SU-DHL-6 (cell line): ENCODE results near the gene NEK11.

Experiments used
- H2AFZ ChIP-seq: fragments of 200-600 bp; sonication (generic); 2 replicates; pipeline ENCODE4 v1.6.1; 2014; ENCODE audit warnings: low read depth, mild to moderate bottlenecking, moderate library complexity, mixed read lengths, antibody characterized with exemption, low read length; ENCODE audit not compliant: severe bottlenecking
- H3F3A ChIP-seq: fragments of 200-600 bp; shearing (Covaris generic); 2 replicates; pipeline ENCODE4 v1.6.0; 2016; ENCODE audit warnings: antibody characterized with exemption, mild to moderate bottlenecking; ENCODE audit not compliant: insufficient read depth
- H3K27ac ChIP-seq: fragments of 200-600 bp; sonication (generic); 2 replicates; pipeline ENCODE4 v1.5.1; 2016; ENCODE audit warnings: low read depth, mild to moderate bottlenecking, low read length, moderate library complexity, mixed read lengths
- H3K27me3 ChIP-seq: fragments of 200-600 bp; sonication (generic), shearing (Covaris generic); 2 replicates; pipeline ENCODE4 v1.6.0; 2014; ENCODE audit warnings: mild to moderate bottlenecking, low read length
- H3K36me3 ChIP-seq: fragments of 200-600 bp; sonication (generic); 2 replicates; pipeline ENCODE4 v1.6.1; 2014; ENCODE audit warnings: mild to moderate bottlenecking, low read length, mixed read lengths
- H3K4me2 ChIP-seq: fragments of 300-600, 200-600 bp; shearing (Covaris generic), sonication (generic); 2 replicates; pipeline ENCODE4 v1.6.0; 2014; ENCODE audit warnings: low read length, low read depth, mild to moderate bottlenecking; ENCODE audit not compliant: poor library complexity, severe bottlenecking
- H3K4me3 ChIP-seq: fragments of 200-600 bp; sonication (generic); 2 replicates; pipeline ENCODE4 v1.5.1; 2014; ENCODE audit warnings: antibody characterized with exemption, low read length, mild to moderate bottlenecking, mixed read lengths; ENCODE audit not compliant: insufficient read depth, poor library complexity, severe bottlenecking
- H3K79me2 ChIP-seq: fragments of 200-600 bp; sonication (generic); 2 replicates; pipeline ENCODE4 v1.6.1; 2014; ENCODE audit warnings: mild to moderate bottlenecking, low read length, moderate library complexity; ENCODE audit not compliant: insufficient read depth
- H3K9ac ChIP-seq: fragments of 200-600 bp; sonication (generic); 2 replicates; pipeline ENCODE4 v1.7.0; 2014; ENCODE audit warnings: mild to moderate bottlenecking, low read length
- H3K9me2 ChIP-seq: fragments of 200-600 bp; sonication (generic); replicated peaks from 2 replicates; pipeline ENCODE4 v1.6.1; 2014; ENCODE audit warnings: low read length; ENCODE audit not compliant: insufficient read depth
- H3K9me3 ChIP-seq: fragments of 200-600 bp; sonication (generic); 2 replicates; pipeline ENCODE4 v1.6.1; 2014; ENCODE audit warnings: low read length, mixed read lengths; ENCODE audit not compliant: insufficient read depth
- H4K20me1 ChIP-seq: fragments of 200-600 bp; sonication (generic); 2 replicates; pipeline ENCODE4 v1.6.1; 2014; ENCODE audit warnings: low read depth, mild to moderate bottlenecking, antibody characterized with exemption, low read length, moderate library complexity, mixed read lengths
- EZH2phosphoT487 ChIP-seq: fragments of 200-600 bp; sonication (generic), shearing (Covaris generic); conservative IDR thresholded peaks from 2 replicates; pipeline ENCODE4 v1.6.1; 2018; ENCODE audit warnings: mild to moderate bottlenecking, antibody characterized with exemption, low read length, moderate library complexity, mixed read lengths
- TF ChIP-seq, protein P1 (sequence below): fragments of 200-600 bp; sonication (generic); IDR thresholded peaks from one replicate; pipeline ENCODE4 v1.5.1; 2017; ENCODE audit warnings: antibody characterized with exemption, mild to moderate bottlenecking, low read length, moderate library complexity; ENCODE audit not compliant: insufficient read depth, poor library complexity, severe bottlenecking

The NEK11 gene

DNA sequence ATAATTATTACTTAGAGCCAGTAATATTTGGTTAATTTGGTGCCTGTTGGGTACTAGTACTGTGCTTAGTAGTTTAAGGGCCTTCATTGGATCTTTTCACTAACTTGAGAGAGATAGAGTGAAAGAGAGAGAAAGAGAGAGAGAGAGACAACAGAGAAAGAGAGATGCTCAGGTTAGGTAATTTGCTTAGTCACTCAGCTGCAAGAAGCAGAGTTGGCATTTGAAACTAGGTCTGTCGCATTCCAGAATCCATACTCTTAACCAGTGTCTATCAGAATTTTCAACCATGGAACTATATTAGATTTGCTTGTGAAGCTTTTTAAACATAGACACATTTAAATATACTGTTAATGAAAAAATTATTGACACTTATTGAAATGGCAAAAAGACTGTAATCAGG lies 323.8 kb downstream of the NEK11 start:
- TF ChIP-seq EZH2phosphoT487, result no peak
- TF ChIP-seq, protein P1, sequence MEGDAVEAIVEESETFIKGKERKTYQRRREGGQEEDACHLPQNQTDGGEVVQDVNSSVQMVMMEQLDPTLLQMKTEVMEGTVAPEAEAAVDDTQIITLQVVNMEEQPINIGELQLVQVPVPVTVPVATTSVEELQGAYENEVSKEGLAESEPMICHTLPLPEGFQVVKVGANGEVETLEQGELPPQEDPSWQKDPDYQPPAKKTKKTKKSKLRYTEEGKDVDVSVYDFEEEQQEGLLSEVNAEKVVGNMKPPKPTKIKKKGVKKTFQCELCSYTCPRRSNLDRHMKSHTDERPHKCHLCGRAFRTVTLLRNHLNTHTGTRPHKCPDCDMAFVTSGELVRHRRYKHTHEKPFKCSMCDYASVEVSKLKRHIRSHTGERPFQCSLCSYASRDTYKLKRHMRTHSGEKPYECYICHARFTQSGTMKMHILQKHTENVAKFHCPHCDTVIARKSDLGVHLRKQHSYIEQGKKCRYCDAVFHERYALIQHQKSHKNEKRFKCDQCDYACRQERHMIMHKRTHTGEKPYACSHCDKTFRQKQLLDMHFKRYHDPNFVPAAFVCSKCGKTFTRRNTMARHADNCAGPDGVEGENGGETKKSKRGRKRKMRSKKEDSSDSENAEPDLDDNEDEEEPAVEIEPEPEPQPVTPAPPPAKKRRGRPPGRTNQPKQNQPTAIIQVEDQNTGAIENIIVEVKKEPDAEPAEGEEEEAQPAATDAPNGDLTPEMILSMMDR, result no peak
- H3K4me3 ChIP-seq, result no peak overlapping the region
- H3K4me2 ChIP-seq, result no peak overlapping the region

DNA sequence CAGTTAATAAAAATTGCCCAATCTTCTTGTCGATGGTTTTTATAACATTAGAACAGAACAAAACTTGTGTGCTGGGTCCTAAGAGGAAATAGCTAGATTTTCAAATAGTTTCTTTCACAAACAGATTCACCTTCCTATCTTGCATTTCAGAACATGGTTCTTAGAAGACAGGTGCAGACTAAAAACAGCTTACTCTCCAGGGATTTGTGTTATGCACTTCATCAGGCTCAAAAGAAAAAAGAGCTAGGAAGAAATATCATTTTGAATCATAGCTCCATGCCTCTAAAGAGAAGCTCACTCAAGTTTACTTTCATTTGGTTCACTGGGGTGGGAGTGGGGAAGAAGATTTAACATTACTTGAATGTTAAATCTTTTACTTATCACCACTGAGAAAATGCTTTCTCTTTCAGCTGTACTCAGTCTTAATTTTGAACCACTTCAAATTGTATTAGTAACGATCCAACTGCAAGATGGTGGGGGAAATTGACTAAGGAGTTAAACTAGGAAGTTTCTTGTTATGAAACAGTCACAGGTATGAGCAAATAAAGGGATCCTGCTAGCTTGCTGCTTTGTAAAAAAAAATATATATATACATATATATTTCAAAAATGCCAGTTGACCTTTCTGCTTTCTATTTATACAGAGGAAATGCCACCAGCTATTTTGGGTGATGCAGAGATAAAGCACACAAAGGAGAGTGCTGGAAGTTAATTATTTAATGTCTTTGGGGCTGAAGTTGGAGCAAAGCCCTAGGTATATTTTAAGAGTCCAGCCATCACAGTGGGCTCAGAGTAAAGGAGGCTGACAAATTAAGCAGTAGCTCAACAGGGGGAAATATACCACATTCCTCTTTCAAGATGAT lies 326.6 kb downstream of the NEK11 start:
- Histone ChIP-seq H2AFZ (no peak overlapping the region), H3K79me2 (no peaks in the 10 kb centered on the region), H3F3A (no peaks in the 10 kb centered on the region), H3K27me3 (no peaks in the 10 kb centered on the region), H3K4me2 (no peak overlapping the region), H4K20me1 (no peaks in the 10 kb centered on the region), H3K9ac (no peak overlapping the region), H3K36me3 (no peaks in the 10 kb centered on the region), H3K4me3 (no peak overlapping the region), H3K27ac (no peak overlapping the region), H3K9me2 (no peaks in the 10 kb centered on the region), H3K9me3 (no peaks in the 10 kb centered on the region)
- TF ChIP-seq, protein P1, result no peak
- TF ChIP-seq EZH2phosphoT487, result no peak

More for the DNA sequence above, 323.8 kb downstream of the NEK11 start:
- H4K20me1 ChIP-seq, result no peaks in the 10 kb centered on the region
- no peaks in the 10 kb centered on the region for H3K79me2 ChIP-seq
- H3K9me2 ChIP-seq, result no peaks in the 10 kb centered on the region
- no peaks in the 10 kb centered on the region for H3K36me3 ChIP-seq
- no peak overlapping the region for H3K9ac ChIP-seq
- no peaks in the 10 kb centered on the region for H3K9me3 ChIP-seq
- no peaks in the 10 kb centered on the region for H3F3A ChIP-seq
- H3K27me3 ChIP-seq, result no peaks in the 10 kb centered on the region
- H3K27ac ChIP-seq, result no peak overlapping the region
- no peak overlapping the region for H2AFZ ChIP-seq

DNA sequence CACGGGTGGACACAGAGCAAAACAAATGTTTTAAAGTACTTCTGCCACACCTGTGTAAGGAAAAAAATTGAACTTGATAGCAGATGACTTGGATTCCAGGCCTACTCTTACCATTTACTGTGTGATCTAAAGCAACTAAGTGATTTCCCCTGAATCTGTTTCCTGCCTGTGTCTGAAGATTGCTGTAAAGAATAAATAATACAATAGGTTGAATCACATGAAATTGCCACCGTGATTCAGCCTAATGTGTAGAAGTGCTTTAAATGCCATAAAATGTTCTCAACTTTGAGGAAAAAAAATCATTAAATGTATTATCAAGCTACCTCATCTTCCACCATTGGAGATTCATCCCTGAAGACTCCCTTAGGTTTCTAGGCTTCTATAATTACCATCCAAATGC lies 327.3 kb downstream of the NEK11 start:
- Histone ChIP-seq H3K4me3 (no peak overlapping the region), H3K9me2 (no peaks in the 10 kb centered on the region), H3K36me3 (no peaks in the 10 kb centered on the region), H3K4me2 (no peak overlapping the region), H3K79me2 (no peaks in the 10 kb centered on the region), H4K20me1 (no peaks in the 10 kb centered on the region), H3F3A (no peaks in the 10 kb centered on the region), H3K9me3 (no peaks in the 10 kb centered on the region), H3K27ac (no peak overlapping the region), H3K27me3 (no peaks in the 10 kb centered on the region), H2AFZ (no peak overlapping the region), H3K9ac (no peak overlapping the region)
- no peak for TF ChIP-seq EZH2phosphoT487
- TF ChIP-seq, protein P1, result no peak
